AG08395 (cell line): Measurements from ENCODE around the gene ARMC2.
"Not testable (repeated sequence)": the region's sequence is repeated elsewhere in the genome, so short reads cannot be mapped to it uniquely, and the experiment has no call there.

Source experiments
- DNase-seq: peaks from one replicate; pipeline ENCODE4 v3.0.0; 2012; ENCODE audit warnings: mixed read lengths, low spot score

The ARMC2 gene

GRCh38 chr6:108835218-108835850 is 12.9 kb upstream of the ARMC2 start:
- DNase-seq, result peak; percentile 85

GRCh38 chr6:108836061-108836460 is 12.2 kb upstream of the ARMC2 start:
- DNase-seq, result no peak

- DNase-seq, result no peak
Measured at GRCh38 chr6:108837236-108837971, 10.8 kb upstream of the ARMC2 start.

GRCh38 chr6:108838101-108838717 is 10.0 kb upstream of the ARMC2 start:
- no peak for DNase-seq

- no peak for DNase-seq
Measured at GRCh38 chr6:108839083-108839642, 9.1 kb upstream of the ARMC2 start.

GRCh38 chr6:108840919-108841318 is 7.3 kb upstream of the ARMC2 start:
- DNase-seq, result no peak

- no peak for DNase-seq
Measured at GRCh38 chr6:108841377-108841855, 6.8 kb upstream of the ARMC2 start.

- DNase-seq, result no peak
Measured at GRCh38 chr6:108844135-108844534, 4.1 kb upstream of the ARMC2 start.

GRCh38 chr6:108845145-108845544 is 3.1 kb upstream of the ARMC2 start:
- DNase-seq, result peak; percentile 11

- DNase-seq, result no peak
Measured at GRCh38 chr6:108846101-108846500, 2.1 kb upstream of the ARMC2 start.

GRCh38 chr6:108846628-108847027 is 1.6 kb upstream of the ARMC2 start:
- no peak for DNase-seq

GRCh38 chr6:108847738-108848115 is 495 bp upstream of the ARMC2 start:
- DNase-seq, result no peak

- no peak for DNase-seq
Measured at GRCh38 chr6:108850669-108851465, 2.6 kb downstream of the ARMC2 start.

GRCh38 chr6:108851756-108852155 is 3.5 kb downstream of the ARMC2 start:
- no peak for DNase-seq

- no peak for DNase-seq
Measured at GRCh38 chr6:108853077-108853476, 4.9 kb downstream of the ARMC2 start.

- DNase-seq, result no peak
Measured at GRCh38 chr6:108862479-108863191, 14.4 kb downstream of the ARMC2 start.

- not testable (repeated sequence) for DNase-seq
Measured at GRCh38 chr6:108865751-108866286, 17.6 kb downstream of the ARMC2 start.

GRCh38 chr6:108866798-108867197 is 18.6 kb downstream of the ARMC2 start:
- DNase-seq, result no peak

GRCh38 chr6:108868647-108869046 is 20.4 kb downstream of the ARMC2 start:
- no peak for DNase-seq

- no peak for DNase-seq
Measured at GRCh38 chr6:108869876-108870275, 21.7 kb downstream of the ARMC2 start.

GRCh38 chr6:108870357-108870756 is 22.1 kb downstream of the ARMC2 start:
- no peak for DNase-seq
